ENCODE measurements around the gene HACD2.
"Not testable (repeated sequence)": the region's sequence is repeated elsewhere in the genome, so short reads cannot be mapped to it uniquely, and the experiment has no call there.

HACD2 gene

DNA sequence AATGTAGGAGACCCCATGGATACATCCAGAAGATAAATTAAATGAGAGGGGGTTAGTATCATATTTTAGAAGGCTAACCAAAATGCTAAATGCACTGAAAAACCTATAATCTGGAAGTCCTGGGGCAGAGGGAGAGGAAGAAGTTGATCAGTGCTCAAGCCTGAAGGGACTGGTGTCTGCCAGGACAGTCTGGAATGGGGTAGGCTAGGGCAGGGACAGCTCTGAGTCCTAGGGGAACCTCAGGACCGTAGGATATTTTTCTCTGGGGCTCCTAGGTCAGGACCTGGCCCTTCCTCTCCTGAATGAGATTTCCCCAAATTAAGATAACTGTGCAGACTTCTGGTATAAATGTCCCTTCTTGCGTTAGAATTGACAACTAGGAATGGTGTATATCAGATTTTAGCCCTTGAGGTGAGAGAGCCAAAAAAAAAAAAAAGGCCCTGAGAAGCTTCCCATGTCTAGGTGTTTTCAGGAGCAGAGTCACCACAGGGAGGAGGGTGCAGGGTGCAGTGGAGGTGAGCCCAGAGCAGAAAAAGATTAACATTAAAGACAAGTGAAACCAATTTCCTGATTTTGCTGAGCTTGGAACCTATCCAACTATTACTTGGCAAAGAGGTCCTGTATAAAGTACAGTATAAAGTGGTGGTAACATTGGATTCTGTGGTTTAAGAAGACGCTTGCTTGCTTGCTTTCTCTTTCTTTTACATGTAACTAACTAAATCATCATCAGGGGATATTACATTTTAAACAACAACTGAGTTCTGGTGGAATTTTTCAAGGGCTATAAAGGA lies 63.5 kb downstream of the HACD2 start:
- DNase-seq = no peak

DNA sequence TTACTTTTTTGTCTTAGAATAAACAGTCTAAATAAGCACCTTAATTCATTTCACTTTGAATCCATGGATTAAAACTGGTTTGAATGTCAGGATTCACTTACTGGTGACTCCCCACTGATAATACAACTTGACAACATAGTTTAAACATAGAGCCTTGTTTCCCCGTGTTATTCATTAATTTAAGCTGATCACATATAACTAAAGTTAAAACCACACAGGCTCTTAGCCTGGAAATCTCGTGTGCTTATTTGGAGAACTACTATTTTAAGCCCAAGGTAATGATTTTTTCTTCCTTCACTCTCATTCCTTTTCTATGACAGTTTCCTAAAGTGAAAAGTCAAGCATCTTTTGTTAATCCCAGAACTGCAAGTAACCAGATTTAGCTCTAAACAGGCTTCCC lies 64.2 kb downstream of the HACD2 start:
- no peak for DNase-seq

- DNase-seq = no peak
Measured at GRCh38 chr3:123518892-123519485, 65.9 kb downstream of the HACD2 start.

DNA sequence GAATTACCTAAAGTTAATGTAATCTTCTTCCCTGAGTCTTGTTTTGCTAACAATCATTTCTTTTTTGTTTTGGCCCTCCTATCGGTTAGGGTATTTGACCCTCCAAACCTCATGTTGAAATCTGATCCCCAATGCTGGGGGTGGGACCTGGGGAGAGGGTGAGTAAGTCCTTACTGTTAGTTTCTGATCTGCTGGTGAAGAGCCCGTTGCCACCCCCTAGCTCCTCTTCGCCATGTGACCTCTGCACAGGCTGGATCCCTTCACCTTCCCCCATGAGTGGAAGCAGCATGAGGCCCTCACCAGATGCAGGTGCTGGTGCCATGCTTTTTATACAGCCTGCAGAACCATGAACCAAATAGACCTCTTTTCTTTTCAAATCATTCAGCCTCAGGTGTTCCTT lies 73.1 kb downstream of the HACD2 start:
- DNase-seq = no peak

DNA sequence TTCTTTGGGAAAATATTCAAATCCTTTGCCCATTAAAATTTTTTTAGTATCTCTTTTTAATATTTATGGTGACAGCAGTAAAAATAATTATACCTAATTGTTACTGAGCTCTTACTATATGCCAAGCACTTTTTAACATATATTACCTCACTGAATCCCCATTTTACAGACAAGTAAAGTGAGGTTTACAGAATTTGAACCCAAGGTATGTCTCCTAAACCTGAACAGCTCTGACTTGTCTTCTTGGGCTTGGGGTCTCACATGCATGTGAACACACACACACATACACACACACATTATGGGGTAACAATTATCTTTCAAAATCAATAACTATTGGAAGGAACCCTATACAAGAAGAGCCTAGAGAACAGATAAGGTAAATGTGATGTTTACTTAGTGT lies 73.8 kb downstream of the HACD2 start:
- DNase-seq = no peak

DNA sequence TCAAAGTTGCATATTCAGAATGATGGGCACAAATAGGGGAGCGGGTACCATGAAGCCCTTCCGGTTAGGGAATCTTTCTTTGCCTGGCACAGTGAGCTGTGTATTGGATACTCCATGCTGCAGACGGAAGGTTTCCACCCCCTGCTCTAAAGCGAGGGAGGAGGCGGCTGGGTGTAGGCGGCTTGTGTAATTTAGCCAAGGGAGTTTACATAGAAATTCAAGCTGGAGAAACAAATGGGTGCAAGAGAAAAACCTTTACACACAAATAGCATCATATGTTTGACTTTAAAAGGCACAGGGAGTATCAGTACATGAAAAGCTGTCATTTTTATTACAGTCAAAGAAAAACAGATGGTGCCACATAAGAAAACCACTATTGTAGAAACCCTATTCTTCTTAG lies 76.7 kb downstream of the HACD2 start:
- no peak for DNase-seq

DNA sequence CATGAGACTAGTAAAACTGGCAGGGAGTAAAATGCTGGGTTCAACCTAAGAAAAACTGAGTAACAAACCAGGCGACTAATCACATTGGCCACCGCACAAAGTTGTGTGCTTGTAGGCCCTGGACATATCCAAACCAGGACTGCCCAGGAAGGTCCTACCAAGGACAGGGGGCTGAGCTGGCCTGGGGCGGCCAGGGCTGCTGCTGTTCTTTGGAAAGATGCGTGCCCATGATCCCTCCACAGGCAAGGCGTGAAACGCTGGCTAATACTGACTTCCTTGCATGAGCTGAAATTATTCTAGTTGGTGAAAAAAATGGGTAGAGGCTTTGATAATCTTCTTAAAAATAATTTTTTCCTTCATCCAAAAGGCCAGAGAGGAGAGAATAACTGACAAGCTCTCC lies 79.0 kb downstream of the HACD2 start:
- DNase-seq = no peak

- DNase-seq = no peak
Measured at GRCh38 chr3:123503203-123503602, 81.7 kb downstream of the HACD2 start.

- DNase-seq = no peak
Measured at GRCh38 chr3:123499322-123499721, 85.5 kb downstream of the HACD2 start.

- DNase-seq = no peak
Measured at GRCh38 chr3:123498761-123499160, 86.1 kb downstream of the HACD2 start.

GRCh38 chr3:123493912-123494311 lies 90.9 kb downstream of the HACD2 start:
- DNase-seq = no peak

- DNase-seq = no peak
Measured at GRCh38 chr3:123491966-123492587, 92.8 kb downstream of the HACD2 start.

- no peak for DNase-seq
Measured at GRCh38 chr3:123489400-123490004, 95.4 kb downstream of the HACD2 start.

- DNase-seq = no peak
Measured at GRCh38 chr3:123488645-123489347, 96.1 kb downstream of the HACD2 start.

DNA sequence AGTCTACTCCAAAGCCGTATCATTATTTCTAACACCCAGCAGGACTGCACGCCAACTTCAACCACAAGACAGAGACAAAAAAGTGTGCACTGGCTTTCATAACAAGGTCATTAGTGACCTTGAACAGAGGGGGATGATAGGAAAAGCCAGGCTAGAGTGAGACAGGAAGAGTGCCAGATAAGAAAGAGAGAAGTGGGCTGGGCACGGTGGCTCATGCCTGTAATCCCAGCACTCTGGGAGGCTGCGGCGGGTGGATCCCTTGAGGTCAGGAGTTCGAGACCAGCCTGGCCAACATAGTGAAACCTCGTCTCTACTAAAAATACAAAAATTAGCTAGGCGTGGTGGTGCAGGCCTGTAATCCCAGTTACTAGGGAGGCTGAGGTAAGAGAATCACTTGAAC lies 97.8 kb downstream of the HACD2 start:
- not testable (repeated sequence) for DNase-seq

DNA sequence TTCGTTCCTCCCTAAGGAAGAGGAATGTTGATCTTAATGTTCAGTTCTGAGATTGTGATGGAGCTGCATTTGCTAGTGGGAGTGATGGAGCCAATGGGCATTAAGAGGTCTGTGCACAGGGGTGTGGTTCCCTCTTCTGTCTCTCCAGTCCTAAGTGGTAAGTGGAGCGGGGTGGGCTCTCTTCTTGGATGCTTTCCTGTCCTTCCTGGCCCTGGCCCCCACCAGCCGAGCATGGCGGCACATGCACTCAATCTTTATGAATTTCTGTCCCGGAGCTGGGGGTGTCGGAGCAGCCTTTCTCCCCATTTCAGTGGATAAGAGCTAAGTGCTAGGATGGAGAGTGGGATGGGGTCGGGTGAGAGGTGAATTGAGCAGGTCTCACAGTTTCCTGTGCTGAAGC lies 98.4 kb downstream of the HACD2 start:
- DNase-seq = no peak

- DNase-seq = no peak
Measured at GRCh38 chr3:123485551-123485950, 99.3 kb downstream of the HACD2 start.

DNA sequence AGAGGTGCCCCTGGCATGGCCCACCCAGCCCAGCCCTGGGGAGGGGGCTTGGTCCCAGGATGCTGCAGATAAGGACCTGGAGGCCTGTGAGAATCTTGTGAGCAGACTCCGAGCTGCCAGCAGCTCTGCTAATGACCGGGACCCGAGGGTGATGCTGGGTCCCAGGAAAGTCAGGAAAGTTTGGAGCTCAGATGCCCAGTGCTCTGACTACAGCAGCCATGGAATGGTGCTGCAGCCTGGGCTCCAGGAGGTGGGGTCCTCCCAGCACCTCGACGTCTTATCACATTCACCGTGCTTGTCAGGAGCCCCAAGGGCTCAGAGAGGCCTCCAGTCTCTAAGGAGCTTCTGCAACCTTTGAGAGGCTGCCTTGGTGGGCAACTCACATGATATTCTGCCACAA lies 101.7 kb downstream of the HACD2 start:
- no peak for DNase-seq

DNA sequence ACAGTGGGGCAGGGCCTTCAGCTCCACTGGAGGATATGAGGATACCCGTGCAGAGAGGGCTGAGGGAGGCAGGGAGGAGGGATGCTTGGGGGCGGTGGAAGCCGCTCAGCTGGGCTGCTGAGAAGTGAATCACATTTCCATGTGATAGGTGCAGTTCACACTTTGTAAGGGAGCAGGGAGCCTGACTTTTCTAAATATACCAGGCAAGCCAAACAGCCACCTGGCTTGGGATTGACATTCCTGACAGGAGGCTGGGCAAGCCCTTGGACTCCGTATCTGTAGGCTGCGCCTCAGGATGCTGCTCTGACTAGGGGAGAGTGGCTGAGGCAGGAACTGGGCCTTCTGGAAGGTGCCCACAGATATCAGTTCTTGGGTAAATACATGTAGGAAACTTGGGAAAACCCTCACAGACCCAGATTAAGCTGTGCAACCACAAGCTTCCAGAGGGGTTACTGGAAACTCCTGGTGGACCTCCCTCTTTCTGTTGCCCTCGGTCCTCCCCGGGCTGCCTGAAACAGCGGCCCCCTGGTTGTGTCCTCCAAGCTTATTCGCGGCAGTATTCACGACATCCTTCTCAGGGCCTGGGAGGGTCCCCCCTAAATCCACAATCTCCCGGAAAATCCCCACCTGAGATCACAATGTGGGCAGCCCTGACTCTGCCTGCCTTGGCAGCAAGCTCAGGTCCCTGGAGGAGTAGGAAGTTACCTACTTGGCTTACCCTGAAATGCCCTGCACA lies 103.0 kb downstream of the HACD2 start:
- DNase-seq = no peak

DNA sequence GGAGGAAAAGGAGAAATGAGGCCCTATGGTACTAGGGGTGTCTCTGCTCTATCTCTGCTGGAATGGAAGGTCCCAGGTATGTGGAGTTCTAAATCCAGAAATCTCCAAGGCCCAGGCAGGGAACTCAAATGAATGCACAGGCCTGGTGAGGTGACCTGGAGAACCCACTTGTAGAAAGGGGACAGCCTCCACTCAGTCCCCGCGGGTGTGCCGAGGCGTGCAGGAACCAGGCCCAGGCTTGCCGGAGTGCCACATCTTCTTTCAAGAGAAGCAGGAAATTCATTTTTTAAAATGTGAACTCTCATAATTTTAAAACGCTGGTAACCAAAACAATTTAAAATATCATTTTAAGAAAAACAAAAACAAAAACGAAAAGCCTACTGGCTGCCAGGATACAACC lies 103.8 kb downstream of the HACD2 start:
- DNase-seq = no peak

- DNase-seq = no peak
Measured at GRCh38 chr3:123480428-123480827, 104.4 kb downstream of the HACD2 start.

DNA sequence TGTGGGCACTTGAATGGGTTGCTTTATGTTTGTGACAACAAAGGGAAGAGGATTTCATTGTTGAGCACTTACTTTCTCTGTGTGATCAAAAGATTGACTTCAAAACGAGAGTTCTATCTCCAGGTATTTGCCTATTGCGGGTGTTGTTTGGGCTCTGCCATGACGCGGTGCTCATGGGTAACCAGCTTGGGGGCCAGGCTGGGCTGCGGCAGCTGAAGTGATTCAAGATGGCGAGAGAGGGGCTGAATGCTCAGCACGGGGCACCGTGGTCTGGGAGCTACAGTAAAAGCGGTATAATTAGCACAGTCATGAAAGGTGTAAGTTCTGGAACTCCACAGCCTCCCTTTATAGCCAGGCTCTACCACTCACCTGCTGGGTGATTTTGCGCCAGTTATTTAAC lies 105.0 kb downstream of the HACD2 start:
- no peak for DNase-seq

DNA sequence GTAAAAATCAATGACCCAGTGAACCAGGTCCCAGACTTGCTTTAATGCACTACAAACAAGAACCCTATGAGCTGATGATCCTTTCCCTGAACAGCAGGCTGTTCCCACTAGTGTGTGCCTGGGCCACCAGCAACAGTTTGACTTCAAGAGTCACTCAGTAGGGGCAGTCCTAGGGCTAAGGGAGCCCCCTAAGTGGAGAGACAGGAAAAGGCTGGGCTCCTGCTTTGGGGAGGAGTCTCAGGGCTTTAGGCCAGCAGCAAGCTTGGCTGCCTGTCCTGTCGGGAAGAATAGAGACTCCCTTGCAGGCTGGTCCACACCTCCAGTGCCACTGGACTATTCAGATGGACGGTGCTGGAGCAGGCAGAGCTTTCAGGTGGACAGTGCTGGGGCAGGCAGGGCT lies 106.5 kb downstream of the HACD2 start:
- no peak for DNase-seq

Data from activated effector memory CD4-positive, alpha-beta T cell treated with Interleukin-2 at 50 U/mL for 16 hours (primary cell).